GM19395 (cell line): ENCODE results near the gene GPR142.

Experiments
- ATAC-seq: cut with Tn5 transposase; IDR thresholded peaks from one replicate; pipeline ENCODE4 v1.9.1; 2021; ENCODE audit warnings: mild to moderate bottlenecking, moderate library complexity; ENCODE audit not compliant: unreplicated experiment

The GPR142 gene

DNA sequence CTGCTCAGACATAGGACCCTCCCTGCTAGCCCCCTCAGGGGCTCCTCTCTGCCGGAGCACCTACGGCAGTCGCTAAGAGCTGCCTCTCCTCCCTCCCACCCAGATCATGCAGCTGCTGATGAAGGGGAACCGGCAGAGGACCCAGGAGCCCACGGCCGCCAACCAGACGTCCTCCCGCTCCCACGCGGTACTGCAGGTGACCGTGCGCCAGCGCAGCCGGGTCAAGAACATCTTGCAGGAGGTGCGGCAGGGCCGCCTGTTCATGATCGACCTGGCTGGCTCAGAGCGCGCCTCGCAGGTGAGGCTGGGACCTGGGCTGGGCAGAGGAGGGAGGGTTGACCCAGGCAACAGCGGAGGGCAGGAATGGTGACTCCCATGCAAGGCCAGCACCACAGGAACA is 22.6 kb upstream of the GPR142 start:
- ATAC-seq = no peak

DNA sequence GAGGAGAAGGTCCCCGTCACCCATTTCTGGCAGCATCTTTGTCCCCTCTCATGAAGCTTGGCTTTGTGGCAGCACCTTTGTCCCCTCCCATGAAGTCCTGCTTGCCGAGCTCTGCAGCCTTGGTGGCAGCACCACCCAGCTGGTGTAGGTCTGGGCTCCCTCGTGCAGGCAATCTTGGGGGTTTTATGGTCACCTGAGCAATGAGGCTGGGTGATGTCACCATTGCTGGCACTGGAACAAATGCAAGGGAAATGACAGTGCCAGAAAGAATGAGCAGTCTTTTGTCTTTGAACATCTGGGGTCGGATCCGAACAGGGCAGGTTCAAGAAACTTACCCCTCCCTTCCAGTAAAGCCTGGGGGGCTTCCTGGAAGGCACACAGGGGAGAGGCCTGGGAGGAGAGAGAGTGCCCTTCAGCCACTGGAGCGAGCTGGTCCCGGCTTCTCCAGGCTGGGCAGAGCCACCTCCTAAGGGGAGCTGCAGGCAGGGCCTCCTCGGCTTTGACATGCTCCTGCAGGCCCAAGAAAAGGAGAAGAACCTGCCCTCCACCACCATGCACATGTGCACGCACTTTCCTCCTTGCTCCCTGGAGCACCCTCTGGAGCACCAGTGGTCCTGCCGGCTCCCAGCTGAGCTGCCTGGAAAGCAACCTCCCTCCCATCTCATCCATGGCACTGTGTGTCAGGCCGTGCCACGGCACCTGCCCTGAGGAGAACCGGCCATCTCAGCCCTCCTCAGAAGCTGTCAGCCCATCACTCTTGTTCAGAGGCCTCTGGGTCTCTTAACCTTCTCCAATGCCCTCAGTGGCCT is 21.7 kb upstream of the GPR142 start:
- no peak for ATAC-seq

DNA sequence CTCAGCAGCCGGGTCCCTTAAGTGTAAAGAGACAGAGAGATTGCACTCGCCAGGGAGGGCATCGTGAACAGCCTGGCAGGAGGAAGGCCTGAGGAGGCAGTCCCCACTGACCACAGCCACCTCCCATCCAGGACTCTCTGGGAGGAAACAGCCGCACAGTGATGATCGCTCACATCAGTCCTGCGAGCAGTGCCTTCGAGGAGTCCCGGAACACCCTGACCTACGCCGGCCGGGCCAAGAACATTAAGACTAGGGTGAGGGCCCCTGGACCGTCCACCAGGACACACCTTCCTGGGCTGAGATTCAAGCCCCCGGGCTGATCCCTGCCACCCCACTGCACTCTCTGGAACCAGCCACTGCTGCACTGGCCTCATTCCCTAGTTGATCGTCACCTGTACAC is 19.7 kb upstream of the GPR142 start:
- ATAC-seq = no peak

DNA sequence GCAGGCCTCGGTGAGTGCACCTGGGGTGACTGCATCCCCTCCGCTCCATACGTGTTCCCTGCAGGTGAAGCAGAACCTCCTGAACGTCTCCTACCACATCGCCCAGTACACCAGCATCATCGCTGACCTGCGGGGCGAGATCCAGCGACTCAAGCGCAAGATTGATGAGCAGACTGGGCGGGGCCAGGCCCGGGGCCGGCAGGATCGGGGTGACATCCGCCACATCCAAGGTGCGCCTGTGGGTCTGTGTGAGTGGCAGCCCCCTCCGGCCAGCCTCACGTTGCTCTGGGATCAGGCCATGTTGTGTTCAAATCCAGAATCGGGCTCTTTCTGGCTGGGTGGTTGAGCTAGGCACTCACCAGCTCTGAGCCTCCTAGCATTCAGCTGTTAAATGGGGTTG is 18.2 kb upstream of the GPR142 start:
- no peak for ATAC-seq

DNA sequence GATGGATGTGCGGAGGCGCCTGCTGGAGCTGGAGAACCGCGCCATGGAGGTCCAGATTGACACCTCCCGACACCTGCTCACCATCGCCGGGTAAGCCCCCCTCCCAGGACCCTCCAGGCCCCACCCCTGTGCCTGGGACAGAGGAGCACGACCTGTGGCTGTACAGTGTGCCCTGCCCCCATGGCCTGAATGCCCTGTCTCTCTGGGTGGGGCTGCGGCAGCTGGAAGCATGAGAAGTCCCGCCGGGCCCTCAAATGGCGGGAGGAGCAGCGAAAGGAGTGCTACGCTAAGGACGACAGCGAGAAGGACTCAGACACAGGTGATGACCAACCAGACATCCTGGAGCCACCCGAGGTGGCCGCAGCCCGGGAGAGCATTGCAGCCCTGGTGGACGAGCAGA is 16.8 kb upstream of the GPR142 start:
- no peak for ATAC-seq

DNA sequence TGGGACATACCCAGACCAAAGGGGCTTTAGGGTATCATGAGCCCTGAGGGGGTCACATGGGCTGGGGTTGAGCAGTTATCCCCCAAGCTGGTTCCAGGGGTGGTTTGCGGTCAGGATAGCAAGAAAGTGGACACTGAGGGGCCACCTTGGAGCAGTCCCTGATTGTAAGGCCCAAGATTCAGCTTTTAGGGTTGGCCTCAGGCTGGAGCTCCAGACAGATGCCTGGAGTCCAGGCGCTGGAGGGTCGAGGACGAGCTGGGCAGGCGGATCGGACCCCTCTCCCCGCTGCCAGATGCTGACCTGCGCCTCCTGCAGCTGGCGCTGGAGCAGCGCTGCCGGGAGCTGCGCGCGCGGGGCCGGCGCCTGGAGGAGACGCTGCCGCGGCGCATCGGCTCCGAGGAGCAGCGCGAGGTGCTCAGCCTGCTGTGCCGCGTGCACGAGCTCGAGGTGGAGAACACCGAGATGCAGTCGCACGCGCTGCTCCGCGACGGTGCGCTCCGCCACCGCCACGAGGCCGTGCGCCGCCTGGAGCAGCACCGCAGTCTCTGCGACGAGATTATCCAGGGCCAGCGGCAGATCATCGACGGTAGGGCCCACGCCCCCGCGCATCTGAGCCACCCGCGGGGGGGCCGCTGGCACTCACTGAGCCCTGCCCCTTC is 15.6 kb upstream of the GPR142 start:
- no peak for ATAC-seq

DNA sequence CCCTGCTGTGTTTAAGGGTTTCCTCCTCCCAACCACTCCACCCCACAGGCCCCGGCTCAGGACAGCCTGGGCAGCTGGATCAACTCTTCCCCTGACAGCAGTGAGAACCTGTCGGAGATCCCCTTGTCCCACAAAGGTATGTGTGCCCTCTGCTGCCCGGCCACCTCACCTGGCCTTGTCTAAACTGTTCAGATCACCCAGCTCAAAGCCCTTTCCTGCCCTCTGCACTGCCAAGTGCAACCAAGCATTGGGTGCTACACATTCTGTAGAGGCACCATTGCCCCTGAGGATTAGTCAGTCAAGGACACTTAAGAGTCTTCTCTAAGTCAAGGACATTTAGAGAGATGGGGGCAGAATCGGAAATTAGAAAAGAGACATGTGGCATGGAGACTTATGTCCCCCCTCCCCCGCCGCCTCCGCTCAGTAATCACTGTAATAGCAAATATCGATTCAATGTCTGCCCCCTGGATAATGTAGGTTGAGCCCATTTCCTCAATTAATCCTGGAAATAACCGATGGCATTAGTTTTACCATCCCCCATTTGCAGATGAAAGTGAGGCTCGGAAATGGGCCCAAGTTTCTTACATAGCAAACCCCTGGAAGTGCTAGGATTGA is 13.8 kb upstream of the GPR142 start:
- ATAC-seq = no peak

DNA sequence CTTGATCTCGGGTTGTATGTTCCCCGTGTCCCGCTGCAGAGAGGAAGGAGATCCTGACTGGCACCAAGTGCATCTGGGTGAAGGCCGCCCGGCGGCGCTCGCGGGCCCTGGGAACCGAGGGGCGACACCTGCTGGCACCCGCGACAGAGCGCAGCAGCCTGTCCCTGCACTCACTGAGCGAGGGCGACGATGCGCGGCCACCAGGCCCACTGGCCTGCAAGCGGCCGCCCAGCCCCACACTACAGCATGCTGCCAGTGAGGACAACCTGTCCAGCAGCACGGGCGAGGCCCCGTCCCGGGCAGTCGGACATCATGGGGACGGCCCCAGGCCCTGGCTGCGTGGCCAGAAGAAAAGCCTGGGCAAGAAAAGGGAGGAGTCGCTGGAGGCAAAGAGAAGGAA is 13.2 kb upstream of the GPR142 start:
- no peak for ATAC-seq

DNA sequence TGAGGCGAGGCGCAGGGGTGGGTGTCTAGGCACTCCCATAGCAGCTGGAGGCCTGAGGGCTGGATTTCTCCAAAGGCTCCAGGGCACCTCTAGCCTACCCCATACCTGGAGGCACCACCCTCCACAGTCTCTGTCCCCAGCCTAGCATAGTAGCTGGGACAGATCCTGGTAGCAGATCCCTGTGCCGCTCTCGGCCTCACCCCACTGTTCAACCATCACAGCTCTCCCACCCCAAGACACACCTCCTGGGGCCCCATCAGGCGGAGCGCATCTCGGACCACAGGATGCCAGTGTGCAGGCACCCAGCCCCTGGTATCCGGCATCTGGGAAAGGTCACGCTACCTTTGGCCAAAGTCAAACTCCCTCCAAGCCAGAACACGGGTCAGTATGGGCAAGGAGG is 12.7 kb upstream of the GPR142 start:
- no peak for ATAC-seq

DNA sequence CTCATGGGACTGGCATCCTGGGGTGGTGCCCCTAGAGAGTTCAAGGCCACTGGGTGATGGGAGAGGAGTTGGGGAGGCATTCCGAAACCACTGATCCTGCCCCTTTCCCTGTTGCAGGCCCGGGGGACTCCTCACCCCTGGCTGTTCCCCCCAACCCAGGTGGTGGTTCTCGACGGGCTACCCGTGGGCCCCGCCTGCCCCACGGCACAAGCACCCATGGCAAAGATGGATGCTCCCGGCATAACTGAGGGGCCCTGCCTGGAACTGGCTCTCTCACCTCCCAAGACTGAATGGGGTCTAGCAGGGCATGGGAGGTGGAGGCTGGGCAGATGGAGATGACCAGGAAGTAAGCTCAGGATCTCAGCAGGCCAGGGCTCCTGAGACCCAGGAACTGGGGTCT is 12.2 kb upstream of the GPR142 start:
- ATAC-seq = no peak

DNA sequence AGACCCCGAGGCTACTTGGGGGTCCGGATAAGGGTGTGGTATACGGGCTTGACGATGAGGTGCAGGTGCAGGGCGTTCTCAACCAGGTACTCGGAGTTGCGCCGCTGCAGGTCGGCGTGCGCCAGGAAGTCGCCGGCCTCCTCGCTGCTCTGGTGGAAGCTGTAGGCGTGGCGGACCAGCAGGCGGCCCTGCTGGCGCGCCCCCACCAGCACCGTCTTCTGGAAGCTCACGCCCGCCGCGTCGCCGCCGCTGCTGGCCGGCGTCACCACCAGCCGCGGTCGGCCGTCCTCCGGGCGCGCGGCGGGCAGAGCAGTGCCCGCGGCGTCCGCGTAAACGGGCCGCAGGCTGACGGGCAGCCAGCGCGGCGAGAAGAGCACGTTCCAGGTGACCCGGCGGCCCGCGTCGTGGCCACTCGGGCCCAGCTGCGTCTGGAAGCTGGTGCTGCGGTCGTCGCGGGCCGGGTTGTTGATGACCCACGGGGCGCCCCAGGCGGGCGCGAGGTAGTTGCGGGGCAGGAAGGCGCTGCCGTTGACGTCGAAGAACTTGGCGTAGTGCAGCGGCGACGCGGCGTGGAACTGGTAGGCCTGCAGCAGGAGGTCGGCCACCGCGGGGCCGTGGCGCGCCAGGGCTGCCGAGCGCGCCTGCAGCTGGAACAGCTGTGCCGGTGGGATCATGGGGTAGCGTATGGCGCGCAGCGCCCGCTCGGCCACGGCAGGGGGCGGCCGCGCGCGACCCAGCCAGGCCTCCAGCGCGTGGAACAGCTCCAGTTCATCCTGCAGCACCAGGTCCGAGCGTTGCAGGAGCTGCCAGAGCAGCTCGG is 10.4 kb upstream of the GPR142 start:
- no peak for ATAC-seq

DNA sequence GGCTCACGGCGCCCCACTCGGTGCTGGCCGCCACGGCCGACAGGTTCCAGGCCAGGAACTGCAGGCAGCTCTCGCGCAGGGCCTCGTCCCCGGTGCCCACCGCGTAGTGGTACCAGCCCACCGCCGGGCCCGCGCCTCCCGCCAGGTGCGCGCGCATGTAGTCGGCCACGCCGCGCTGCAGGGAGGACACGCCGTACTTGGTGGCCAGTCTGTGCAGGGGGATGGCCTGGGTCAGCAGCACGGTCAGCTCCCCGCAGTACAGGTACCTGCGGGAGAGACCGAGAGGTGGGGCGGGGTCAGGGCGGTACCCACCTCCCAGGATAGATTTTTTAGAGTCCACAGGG is 9.9 kb upstream of the GPR142 start:
- no peak for ATAC-seq

DNA sequence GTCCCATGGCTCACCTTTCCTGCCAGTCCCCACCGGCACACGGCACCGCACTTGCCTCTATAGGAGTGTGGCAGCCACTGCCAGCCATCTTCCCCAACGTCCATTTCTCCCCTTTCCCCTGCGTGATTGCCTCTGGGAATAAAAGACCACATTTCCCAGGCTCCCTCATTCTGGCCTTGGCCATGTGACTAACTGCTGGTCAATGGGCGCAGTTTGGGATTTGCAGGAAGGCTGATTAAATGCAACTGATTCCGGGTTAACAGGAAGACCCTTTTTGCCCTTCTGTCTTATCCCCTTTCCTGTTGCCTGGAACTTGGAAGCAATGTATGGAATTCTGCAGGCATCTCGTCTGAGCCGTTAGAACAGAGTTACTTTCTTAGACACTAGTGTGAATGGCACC is 8.6 kb upstream of the GPR142 start:
- no peak for ATAC-seq

DNA sequence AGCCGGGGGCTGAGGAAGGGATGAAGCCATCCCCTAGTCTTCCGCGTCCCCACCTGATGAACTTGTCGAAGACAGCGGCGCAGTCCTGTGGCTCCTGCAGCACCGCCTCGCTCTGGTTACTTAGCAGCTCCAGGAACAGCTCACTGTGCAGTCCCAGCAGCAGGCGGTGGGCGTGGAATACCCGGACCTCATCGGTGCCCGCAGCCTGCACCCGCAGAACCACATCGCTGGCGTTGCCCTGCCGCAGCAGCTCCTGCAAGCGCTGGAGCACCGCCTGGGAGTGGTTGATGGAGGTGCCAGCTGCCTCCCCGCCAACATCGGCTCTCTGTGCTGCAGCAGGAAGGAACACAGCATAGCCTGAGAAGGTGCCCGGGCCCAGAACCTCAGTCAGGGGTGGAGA is 7.4 kb upstream of the GPR142 start:
- ATAC-seq = no peak

DNA sequence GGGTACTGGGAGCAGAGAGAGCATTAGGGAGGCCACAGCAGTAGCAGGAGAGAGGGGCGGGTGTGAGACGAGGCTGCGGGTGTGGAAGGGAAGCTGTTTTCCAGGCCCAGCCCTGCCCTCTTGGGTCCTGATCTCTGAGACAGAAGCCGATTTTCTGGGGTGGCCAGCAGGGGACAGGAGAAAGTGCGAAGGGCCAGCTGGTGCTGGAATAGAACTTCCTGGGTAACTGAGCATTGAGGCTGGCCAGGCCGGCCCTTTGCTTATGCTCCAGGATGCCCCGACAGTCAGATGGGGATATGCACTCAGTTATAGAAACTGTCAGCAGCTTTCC is 6.4 kb upstream of the GPR142 start:
- no peak for ATAC-seq

DNA sequence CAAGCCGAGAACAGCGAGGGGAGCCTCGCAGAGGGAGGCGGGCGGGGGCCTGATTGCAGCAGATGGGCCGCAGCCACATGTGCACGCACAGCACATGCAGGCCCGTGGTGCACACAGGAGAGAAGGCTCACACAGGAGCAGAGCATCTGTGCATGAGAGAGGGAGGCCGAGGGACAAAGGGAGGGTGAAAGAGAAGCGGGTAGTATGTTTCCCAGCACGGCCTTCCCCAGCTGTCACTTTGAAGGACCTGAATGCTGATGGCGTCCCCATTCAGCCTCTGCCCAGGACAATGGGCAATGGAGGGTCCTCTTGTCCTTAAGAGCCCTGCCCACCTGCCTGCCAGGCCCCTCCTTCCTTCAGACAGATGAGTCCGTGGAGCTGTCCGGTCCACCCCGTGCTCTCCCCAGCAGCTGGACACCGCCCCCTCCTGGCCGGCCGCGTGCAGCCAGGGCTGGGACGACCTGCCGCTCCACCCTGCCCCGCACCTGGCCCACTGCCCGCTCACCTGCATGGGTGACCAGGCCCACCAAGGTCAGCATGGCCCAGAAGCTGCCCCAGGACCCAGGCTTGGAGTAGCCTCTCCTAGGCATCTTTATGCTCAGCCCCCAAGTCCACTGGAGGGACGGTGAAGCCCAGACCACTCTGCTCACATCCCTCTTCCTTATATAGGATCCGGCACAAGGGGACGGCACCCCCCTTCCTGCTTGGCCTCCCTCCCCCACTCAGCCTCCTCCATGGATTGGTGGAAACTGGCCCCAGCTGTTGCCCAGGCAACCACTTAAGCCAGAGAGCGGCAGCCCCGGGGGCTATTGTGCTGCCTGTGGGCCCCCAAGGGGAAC is 5.9 kb upstream of the GPR142 start, which contains the start of gene BTBD17:
Gene BTBD17 (minus strand): TSS at position 639 of the 839 bp plus-strand sequence. CDS start 49 bp downstream, at position 590.
- no peak for ATAC-seq

DNA sequence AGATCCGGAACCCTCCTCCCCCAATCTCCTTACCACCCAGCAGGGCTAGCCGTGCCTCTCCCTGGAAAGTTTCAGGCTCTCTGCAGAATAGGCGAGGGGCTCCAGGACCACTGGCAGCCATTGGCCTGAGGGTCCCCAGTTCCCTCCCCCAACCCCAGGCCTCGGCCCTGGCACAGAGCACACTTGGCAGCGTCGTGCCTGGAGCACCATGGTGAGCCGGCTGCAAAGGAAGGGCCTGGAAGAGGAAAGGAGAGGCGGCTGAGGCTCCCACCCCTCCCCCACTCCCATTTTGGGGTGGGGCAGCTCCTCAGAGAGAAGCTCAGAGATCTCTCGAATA is 5.3 kb upstream of the GPR142 start:
- ATAC-seq = no peak

DNA sequence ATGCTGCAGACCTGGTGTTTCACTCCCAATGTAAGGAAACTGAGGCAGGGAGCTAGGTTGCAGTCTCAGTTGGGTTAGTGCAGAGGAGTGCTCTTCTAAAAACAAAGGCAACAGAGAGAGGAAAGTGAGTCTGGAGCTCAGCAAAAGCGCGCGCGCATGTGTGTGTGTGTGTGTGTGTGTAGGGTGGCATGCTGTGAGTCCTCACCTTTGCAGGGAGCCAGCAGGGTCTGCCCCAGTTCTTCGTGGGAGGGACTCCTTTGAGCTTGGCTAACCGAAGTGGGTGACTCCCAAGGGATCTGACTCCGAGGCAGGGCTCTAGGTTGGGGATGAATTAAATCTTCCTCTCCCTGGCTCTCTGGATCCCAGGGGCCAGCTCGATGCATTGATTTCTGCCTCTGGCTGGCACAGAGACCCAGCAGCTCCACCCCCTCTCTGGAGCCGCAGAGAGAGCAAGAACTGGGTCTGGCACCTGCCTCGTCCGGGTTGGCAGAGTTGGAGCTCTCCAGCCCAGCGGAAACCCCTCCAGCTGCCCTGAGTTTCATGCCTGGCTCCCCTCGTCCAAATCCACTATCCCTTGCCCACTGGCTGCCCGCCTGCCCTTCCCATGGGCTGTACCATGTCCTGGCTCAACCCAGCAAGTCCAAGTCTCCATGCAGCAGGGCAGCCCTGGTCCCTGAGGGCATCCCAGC is 4.4 kb upstream of the GPR142 start:
- no peak for ATAC-seq

DNA sequence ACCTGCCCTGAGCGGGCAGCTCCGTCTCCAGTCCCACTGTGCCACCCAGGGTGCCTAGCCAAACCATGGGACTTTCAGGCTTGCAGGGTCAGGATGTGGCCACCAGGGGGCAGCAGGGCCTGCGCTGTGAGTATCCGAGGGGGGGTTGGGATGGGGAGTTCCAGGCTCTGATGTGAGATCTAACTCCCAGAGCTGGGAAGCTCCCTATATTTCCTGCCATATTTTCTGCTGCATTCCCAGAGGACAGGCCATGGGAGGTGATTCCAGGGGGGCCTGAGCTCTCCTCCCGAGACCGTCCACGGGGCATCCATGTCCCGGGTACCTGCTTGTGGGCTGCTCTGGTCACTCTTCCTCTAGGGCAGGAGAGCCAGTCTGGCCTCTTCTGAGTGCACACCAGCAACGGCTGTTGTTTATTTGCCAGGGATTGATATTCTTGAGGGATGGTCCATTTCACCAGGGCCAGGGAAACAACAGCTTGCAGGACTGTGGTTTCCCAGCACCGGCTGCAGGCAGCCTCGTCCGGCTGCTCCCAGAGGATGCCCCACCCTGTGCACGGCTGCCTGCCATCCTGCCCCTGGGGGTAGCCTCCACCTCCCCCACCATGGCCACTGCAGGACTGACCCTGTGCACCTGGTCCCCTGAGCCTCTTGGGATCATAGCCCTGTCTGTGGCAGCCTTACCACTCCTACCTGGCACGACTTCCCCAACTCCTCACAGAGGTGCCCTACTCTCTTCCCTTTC is 1.2 kb downstream of the GPR142 start:
- ATAC-seq = no peak

DNA sequence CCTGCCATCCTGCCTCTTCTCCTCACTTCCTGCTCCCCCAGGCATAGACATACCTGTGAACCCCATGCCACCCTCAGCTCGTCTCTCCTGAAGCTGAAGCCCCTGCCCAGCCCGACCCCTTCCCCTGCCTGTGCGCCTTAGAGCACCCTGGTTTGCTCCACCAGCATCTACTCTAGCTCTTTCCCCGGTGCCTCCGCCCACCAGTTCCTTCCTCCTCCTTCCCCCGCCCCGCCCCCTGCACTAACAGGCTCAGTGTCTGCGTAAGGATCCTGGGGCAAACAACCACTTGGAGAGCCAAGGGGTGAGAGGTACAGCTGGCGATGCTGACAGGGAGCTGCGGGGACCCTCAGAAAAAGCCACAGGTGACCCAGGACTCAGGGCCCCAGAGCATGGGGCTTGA is 1.9 kb downstream of the GPR142 start:
- no peak for ATAC-seq
